OCI-LY7 (cell line): ENCODE data around the gene TMEM269.

Source experiments
- EZH2phosphoT487 ChIP-seq: fragments of 200-600 bp; sonication (generic); IDR thresholded peaks from 2 replicates; pipeline ENCODE4 v1.6.1; 2018; ENCODE audit warnings: low read depth, borderline replicate concordance, mild to moderate bottlenecking, mixed run types, antibody characterized with exemption, low read length, moderate library complexity, mixed read lengths
- TF ChIP-seq, protein P1 (sequence below): fragments of 200-600 bp; sonication (generic); conservative IDR thresholded peaks from 2 replicates; pipeline ENCODE4 v1.5.1; 2014; ENCODE audit warnings: mild to moderate bottlenecking, antibody characterized with exemption, low read length, moderate library complexity, mixed read lengths

DNA sequence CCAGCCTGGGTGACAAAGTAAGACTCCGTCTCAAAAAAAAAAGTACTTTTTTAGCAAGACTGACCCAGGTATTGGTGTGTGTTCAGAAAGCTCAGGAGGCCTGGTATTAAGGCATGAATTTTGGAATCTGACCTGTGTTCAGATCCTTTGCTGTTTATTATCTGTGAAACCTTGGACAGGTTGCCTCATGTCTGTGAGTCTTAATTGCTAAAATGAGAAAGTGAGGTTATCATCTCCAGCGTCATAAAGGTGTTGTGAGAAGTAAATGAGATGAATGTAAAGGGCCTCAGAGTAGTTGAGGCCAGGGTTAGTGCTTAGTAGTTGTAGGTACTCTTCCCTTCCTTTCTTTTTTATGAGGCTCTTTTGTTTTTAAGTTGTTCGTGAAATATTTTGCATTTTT lies 15.0 kb upstream of the TMEM269 start:
- TF ChIP-seq, protein P1, sequence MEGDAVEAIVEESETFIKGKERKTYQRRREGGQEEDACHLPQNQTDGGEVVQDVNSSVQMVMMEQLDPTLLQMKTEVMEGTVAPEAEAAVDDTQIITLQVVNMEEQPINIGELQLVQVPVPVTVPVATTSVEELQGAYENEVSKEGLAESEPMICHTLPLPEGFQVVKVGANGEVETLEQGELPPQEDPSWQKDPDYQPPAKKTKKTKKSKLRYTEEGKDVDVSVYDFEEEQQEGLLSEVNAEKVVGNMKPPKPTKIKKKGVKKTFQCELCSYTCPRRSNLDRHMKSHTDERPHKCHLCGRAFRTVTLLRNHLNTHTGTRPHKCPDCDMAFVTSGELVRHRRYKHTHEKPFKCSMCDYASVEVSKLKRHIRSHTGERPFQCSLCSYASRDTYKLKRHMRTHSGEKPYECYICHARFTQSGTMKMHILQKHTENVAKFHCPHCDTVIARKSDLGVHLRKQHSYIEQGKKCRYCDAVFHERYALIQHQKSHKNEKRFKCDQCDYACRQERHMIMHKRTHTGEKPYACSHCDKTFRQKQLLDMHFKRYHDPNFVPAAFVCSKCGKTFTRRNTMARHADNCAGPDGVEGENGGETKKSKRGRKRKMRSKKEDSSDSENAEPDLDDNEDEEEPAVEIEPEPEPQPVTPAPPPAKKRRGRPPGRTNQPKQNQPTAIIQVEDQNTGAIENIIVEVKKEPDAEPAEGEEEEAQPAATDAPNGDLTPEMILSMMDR, result no peak
- no peak for TF ChIP-seq EZH2phosphoT487
